Activated CD8-positive, alpha-beta memory T cell treated with anti-CD3 and anti-CD28 coated beads for 48 hours (primary cell): ENCODE data around the gene AP1AR.
"Not testable (repeated sequence)": the region's sequence is repeated elsewhere in the genome, so short reads cannot be mapped to it uniquely, and the experiment has no call there.

ENCODE experiments used
- DNase-seq, 3 experiments: peaks; one replicate each; pipeline ENCODE4 v3.0.0-alpha.2; 2020; ENCODE audit warnings: low read depth in 2 of 3, low spot score in 2 of 3

The AP1AR gene, protein sequence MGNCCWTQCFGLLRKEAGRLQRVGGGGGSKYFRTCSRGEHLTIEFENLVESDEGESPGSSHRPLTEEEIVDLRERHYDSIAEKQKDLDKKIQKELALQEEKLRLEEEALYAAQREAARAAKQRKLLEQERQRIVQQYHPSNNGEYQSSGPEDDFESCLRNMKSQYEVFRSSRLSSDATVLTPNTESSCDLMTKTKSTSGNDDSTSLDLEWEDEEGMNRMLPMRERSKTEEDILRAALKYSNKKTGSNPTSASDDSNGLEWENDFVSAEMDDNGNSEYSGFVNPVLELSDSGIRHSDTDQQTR

DNA sequence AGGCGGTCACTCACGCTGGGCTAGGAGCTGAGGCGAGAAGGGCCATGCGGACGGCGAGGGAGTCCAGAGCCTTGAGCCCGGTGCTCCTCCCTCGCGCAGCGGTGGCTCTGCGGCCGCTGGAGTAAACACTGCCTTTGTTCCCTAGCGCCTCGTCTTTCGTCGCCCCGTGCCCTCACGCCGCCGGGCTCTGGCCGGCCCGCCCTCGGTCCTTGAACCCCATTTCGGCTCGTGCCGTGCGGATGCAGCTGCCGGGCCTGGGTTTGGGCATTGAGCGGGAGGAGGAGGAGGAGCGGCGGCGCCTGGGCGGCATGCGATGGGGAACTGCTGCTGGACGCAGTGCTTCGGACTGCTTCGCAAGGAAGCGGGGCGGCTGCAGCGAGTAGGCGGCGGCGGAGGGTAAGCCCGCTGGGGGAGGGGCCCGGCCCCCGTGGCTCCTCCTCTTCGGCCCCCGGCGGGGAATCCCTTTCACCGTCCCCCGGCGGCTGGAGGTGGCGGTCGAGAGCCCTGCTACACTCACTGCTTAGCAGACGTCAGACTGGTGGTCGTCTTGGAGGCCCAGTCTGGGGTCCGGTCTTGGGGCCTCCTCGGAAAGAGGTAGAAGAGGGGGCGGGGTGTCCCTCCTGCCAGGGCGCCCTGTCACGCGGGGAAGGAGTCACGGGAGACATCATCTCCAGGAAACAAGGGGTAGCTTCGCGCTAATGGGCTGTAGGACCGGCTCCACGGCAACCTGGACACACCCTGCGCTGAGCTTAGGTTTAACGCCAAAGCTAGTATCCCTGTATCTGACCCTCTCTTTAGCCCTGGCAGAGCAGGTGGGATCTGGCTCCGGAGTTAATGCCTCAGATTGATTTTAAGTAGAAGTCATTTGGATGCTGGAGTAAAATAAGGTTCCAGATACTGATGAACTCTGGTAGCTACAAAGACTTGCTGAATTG is at the start of gene AP1AR:
TSS of gene AP1AR (plus strand) at position 9 of the 935 bp plus-strand sequence. CDS start at position 314, 305 bp downstream.
- DNase-seq: peak; percentile 57 to 70 (median 69)

DNA sequence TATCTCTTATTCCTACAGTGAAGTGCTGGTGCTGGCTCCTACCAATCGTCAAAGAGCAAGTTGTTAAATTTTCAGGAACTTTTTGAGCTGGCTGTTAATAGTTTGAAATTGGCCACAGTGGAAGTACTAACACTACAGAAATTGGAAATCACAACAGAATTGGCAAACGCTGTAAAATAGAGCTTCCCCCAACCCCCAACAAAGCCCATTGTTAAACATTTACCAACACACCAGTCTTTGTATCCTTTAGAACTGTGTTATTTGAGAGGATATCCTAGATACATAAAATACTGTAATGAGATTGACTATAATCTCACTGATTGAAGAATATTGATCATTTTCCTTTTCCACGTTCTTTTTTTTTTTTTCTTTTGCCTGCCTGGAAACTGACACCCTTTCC is 49.0 kb upstream of the AP1AR start:
- no peak for DNase-seq

DNA sequence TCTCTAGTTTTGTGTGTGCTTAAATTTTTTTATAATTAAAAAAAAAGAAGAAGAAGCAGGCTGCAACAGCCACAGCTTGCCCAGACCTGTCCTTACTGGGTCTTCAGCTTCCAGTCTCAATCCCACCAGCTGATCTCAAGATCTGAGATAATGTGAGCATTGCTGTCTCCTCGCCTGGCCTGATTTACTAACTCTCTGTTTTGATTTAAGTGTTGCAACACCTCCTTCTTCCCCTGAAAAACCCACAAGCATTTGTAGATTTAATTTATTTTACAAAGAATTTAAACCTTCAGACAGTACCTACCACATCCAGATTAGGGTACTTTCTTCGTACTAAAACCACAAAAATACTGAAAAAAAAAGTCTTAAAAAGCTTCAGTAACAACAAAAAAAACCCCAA is 48.3 kb upstream of the AP1AR start:
- no peak for DNase-seq

DNA sequence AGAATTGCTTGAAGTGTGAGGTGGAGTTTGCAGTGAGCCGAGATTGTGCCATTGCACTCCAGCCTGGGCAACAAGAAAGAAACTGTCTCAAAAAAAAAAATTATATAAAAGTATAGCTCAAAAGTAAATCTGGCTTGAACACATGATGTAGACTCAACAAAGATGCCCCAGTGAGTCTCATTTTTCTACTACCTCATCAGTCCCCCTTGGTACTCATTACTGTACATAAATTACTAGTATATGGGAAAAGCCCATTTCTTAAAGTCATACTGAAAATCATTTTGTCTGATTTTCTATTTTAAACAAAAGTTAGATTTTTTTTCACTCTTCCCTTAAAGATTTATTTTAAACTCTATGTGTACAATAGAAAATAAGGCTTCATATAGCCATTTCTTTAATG is 47.1 kb upstream of the AP1AR start:
- DNase-seq: no peak

DNA sequence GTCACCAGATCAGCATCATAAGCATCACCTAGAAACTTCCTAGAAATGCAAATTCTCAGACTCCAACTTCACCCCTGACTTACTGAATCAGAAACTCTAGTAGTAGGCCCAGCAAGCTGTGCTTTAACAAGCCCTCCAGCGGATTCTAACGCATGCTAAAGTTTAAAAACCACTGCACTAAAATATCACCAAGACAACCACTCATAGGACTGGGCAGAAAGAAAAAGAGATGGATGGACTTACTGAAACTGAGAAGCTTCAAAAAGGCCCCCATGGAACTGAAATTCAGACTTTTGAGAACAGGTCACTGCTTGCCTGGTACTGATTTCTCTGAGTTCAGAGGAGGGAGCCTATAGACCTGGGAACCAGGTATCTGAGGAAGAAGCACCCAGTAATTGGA is 46.3 kb upstream of the AP1AR start:
- no peak for DNase-seq

DNA sequence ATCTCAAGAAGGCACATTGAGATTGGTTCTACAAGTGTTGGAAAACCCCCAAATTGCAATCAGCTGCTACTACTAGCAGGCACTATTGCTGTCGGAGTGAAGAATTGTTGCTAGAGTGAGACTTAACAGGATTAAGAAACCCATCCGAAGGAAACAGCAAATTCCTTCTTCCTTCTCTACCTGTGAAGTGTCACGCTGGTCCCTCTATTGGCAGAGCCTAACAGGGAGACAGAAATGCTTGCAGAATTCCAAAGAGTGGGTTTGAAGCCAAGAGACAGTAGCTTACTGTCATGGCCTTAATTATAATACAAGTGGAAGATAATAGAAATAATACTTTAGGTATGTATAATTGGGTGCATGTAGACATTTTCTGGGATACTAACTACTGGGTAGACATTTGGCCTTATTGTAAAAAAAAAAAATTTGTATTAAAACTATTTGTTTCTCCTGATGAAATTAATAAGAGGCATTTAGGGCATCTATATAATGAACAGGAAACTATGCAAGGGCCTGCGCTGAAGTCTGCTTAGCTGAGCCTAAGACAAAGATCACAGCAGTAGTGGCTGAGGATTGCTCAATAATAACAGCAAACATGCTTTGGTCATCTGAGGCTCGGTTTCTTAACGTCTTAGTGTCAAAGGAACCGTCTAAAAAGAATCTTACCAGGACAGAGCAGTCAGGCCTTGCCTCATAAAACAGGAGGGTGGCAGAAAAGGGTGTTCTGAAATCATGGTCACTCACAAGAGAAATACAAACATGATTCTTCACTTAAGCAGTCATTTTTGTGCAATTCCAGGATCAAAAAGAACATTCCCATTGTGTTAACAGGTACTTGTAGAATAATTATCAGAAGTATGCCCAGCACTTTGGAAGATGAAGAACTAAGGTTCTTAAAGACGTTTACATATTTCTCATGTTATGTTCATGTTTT is 45.6 kb upstream of the AP1AR start:
- no peak for DNase-seq

DNA sequence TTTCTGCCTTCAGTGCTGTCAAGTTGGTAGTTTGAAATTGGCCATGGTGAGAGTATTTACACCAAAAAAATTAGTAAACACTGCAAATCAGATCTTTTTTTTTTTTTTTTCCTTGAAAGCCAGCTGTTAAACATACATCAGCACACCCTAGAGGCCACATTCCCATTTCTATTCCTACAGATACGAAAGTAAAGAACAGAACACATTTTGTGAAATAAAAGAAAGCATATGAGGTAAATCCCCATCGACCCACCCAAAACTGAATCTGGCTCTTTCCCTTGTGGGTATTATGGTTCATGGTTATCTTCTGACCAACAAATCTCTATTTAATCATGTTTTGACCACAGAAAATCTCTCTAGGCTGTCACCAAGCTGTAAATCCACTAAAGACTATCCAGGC is 41.8 kb upstream of the AP1AR start:
- no peak for DNase-seq

DNA sequence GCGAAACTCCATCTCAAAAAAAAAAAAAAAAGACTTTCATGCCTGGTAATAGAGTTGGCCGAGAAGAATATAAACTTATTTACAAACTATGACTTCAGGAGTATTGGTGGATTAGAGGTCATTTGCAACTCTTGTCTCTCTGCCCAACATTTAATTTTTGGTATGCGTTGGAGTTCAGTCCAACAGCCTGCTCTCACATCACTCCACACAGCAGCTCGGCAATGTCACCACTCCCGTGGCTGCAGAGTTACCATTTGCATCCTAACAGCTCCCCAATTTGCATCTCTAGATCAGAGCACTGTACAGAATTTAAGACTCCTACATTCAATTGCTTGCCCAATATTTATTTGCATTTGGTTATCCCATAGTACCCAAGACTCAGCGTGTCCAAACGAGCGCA is 40.9 kb upstream of the AP1AR start:
- no peak for DNase-seq

DNA sequence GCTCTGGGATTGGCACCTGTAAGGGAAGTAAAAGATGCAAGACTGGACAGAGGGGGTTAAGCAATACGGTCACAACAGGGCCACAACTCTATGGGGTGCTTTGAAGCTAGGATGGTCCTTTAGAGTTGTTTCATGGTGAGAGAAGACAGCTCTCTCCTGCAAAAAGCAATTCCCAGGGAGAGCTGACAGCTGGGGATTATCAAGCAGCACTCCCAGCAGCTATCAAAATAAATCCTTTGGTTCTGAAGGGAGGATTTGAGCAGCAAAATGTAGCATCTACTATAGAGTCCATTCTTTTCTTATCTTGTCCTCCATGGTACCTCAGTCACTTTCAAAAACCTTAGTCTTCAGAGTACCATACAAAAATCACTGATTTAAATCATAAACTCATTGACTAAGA is 35.1 kb upstream of the AP1AR start:
- no peak for DNase-seq

DNA sequence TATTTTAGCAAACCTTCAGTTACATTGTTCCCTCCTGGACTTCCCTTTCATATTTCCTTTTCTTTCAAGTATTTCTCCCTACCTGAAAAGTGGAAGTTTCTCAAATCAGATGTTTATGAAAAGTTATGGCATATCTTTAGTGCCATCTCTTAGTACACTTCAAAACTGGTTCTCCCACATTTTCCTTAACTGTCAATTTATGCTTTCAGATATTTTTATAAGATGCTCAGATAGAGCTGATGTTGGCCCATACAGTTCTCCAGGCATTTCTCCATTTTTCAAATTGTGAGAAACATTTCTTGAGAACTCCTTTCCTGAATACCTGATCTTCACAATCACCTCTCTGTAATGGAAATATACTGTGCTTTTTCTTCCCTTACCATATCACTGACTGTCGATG is 32.5 kb upstream of the AP1AR start:
- DNase-seq: no peak

DNA sequence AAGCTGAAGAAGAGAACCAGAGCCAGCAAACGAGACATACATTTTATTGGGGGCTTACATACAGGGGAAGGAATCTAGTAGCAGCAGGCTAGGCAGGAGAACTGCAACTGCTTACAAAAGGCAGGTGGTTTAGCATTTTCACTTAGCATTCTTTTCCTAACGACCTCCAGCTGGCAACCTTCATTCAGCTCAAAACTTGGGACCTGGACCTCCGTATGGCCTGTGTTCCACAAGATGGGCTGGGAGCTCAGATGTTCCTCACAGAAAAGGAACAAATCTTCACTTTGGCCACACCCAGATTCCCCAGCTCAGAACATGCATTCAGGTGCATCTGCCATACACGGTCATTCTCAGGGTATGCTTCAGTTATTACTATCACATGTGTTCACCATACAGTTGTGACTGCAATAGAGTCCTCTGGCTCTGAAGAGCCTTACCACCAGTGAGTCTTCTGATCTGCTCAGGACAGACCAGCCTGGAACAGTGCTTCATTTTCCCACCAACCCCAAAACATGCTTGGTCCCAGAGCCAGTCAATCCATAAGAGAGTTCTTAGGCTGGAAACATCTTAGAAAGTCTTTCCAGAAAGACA is 29.6 kb upstream of the AP1AR start:
- no peak for DNase-seq

DNA sequence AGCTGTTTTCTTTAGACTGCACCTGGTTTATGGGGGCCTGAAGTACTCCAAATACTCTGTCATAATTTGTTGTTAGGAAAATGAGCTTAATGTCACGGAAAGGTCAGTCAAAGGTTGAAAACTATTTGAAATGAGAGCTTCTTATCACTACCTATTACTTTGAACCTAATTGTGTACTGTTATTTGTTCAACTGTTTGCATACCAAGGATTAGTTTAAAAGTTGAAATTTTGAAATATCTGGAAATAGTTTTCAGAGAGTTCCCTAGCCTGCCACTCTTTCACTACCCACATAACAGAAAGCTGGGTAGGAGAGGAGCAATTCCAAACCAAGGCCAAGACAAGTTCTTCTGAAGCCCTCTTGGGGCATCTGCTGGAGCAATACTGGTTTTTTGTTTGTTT is 28.0 kb upstream of the AP1AR start:
- DNase-seq: no peak

DNA sequence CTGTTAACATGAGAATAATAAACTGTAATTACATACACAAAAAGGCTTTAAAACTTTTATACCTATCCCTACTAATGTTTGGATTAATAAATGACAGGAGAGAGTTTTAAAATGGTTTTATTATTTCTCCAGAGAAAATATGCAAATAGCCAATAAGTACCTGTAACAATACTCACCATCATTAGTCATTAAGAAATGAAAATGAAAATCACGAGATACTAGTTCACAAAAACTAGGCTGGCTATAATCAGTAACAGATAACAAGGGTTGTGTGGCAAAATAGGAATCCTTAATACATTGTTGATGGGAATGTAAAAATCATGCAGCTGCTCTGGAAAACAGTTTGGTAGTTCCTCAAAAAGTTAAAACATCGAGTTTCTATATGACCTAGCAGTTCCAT is 25.2 kb upstream of the AP1AR start:
- no peak for DNase-seq

DNA sequence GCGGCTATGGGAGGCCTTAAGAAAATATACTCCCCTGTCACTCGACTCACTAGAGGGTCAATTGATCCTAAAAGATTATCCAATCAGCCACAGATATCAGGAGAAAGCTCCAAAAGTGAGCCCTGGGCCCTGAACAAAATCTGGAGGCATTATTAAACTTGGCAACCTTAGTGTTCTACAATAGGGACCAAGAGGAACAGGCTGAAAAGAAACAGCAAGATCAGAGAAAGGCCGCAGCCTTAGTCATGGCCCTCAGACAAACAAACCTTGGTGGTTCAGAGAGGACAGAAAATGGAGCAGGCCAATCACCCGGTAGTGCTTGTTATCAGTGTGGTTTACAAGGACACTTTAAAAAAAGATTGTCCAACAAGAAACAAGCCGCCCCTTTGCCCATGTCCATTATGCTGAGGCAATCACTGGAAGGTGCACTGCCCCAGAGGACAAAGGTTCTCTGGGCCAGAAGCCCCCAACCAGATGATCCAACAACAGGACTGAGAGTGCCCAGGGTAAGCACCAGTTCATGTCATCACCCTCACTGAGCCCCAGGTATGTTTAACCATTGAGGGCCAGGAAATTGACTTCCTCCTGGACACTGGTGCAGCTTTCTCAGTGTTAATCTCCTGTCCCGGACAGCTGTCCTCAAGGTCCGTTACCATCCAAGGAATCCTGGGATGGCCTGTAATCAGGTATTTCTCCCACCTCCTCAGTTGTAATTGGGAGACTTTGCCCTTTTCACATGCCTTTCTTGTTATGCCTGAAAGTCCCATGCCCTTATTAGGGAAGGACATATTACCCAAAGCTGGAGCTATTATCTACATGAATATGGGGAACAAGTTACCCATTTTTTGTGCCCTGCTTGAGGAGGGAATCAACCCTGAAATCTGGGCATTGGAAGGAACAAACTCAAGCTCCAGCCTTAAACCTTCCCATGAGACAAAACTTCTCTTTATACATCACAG is 23.2 kb upstream of the AP1AR start:
- not testable (repeated sequence) for DNase-seq

DNA sequence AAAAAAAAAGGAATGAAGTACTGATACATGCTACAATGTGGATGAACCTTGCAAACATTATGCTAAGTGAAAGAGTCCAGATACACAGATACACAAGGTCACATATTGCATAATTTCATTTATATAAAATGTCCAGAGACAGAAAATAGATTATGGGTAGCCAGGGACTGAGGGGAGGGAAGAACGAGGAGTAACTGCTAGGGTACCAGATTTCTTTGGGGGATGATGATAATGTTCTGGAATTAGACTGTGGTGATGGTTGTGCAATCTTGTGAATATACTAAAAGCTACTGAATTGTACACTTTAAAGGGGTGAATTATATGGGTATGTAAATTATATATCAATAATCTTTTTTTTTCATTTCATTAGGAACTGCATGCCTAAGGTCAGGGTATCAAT is 20.8 kb upstream of the AP1AR start:
- DNase-seq: no peak

DNA sequence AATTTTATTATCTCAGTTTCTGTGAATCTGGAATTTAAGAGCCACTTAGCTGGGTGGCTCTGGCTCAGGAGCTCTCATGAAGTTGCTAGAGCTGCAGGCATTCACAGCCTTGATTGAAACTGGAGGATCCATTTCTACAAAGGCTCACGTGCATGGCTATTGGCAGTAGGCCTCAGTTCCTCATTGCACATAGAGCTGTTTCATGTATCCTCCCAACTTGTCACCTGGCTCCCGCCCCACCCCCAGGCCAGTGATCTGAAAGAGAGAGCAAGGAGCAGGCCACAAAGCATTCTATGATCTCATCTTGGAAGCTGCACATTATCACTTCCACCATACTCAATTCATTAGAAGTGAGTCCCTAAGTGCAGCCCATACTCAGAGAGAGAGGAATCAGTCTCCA is 18.5 kb upstream of the AP1AR start:
- no peak for DNase-seq

DNA sequence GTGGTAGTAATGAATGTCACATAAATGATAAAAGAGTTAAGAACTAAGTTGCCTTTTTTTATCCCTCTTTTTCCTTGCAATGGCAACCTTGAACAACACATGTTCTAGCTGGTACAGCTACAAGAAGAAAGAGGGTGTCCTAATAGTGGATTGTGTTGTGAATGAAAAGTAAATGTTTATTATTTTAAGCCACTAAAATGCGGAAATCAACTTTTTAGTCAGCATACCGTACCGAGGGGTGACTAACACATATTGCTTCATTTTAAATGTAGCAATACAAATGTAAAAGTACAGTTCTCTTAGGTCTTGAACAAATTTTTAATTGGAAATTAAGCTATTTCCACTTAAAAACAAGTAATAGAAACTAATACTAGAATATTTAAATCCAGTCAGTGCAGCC is 17.7 kb upstream of the AP1AR start:
- DNase-seq: no peak

DNA sequence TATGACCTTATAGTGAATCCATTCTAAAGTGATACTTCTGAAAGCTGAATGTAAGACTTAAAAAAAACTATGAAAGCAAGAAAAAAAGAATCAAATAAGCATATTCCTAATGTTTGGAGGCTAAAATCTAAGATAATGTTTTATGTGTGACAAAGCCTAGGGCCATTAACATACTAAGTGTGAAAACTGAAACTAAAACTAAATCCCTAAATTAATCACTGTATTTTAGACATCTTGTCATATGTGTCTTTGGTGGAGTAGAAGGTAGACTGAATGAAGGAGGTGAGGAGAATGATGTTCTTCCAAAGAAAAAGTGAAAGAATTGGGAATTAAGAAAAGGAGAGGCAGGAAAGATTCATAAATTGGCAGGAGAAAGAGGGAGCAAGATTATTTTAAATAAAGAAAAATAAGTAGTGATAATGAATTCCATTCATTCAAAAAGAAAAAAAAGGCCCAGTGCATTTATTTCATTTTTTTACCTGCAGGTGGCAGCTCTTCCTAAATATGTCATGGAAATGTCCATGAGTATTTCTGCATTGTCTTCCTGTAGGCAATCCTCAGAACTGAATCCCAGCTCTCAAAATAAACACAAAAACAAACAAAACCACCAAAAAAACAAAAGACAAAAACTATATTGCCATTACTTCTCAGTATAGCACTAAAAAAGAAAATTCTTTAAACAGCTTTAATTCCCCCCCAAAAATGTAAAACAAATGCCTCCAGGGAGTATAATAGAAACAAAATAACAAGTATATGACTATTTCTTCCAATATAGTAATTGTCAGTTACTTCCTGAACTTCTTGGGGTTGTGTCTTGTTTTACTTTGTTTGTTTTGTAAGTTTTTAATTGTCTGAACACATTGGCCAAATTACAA is 17.0 kb upstream of the AP1AR start:
- DNase-seq: no peak

DNA sequence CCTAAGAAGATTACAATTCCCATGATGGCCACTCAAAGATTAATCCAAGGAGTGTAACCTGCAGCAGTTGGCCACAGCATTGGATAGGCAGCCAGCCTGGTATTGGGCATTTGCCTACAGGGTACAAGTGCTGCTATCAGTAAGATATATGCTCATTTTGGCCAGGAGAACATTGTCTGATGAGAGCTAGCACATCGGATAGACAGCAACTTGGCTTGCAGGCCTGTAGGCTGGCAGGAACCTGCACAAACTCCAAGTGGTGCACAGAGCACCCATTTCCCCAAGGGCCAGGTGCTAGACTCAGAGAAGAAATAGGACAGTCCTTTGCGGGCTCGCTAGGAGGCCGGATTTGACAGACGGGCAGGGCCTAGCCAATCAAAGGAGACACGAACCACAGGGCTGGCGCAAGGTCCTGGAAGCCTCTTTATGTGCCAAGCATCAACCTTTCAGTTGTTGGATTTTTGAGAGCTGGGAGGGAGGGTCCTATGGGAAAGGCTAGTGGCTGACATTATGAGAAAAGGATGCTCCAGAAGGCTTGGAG is 11.7 kb upstream of the AP1AR start:
- no peak for DNase-seq
